K562 treated with DMSO at 1 percent for 24 hours (cell line): ENCODE data around the gene PDPN. TPM values are rescaled to one million over a fixed set of nuclear protein-coding genes. Genes with fewer than 3 reads are reported as not detected.

ENCODE experiments used
- total RNA-seq: library from RNA; unstranded; fragments of 300-600 nt; gene quantifications from 2 replicates; pipeline ENCODE4 v1.2.3, GENCODE V29; 2022; ENCODE audit warnings: low read depth; ENCODE audit not compliant: insufficient read depth

The PDPN gene
- not detected in 2 replicates for total RNA-seq

GRCh38 chr1:13583595-13583965, at the start of gene PDPN:
Gene PDPN, plus strand, starts transcription at chr1:13583832. Its CDS starts 202 bp downstream, at chr1:13584034.

Other genes starting within 250 kb of the PDPN start
- not detected in 2 replicates for gene PRAMEF14, start 236.7 kb upstream of the PDPN start, total RNA-seq
- gene PRAMEF19, start 211.9 kb upstream of the PDPN start, total RNA-seq = not detected in 2 replicates
- not detected in 2 replicates for gene PRAMEF17, start 194.2 kb upstream of the PDPN start, total RNA-seq
- not detected in 2 replicates for gene PRAMEF20, start 173.4 kb upstream of the PDPN start, total RNA-seq
- not detected in 2 replicates for gene LRRC38, start 69.8 kb upstream of the PDPN start, total RNA-seq
- 17.7 and 19.4 TPM in 2 replicates for gene PRDM2, start 116.4 kb downstream of the PDPN start, total RNA-seq